GM12874 (cell line): Measurements from ENCODE around the gene CRABP2.

Experiments
- CTCF ChIP-seq: IDR thresholded peaks from 2 replicates; pipeline ENCODE4 v1.5.1; 2011; ENCODE audit warnings: low read depth, mild to moderate bottlenecking, control low read depth, low read length, moderate library complexity; ENCODE audit not compliant: insufficient read depth

Gene CRABP2

GRCh38 chr1:156673387-156674121, 31.8 kb downstream of the CRABP2 start:
- TF ChIP-seq CTCF = no peak

- TF ChIP-seq CTCF = no peak
Observed at GRCh38 chr1:156671804-156672203, 33.6 kb downstream of the CRABP2 start.

GRCh38 chr1:156670791-156671190, 34.6 kb downstream of the CRABP2 start:
- no peak for TF ChIP-seq CTCF

GRCh38 chr1:156670359-156670758, 35.0 kb downstream of the CRABP2 start:
- no peak for TF ChIP-seq CTCF

- no peak for TF ChIP-seq CTCF
Observed at GRCh38 chr1:156669794-156670193, 35.6 kb downstream of the CRABP2 start.

GRCh38 chr1:156668801-156669637, 36.4 kb downstream of the CRABP2 start:
- no peak for TF ChIP-seq CTCF

GRCh38 chr1:156667968-156668709, 37.2 kb downstream of the CRABP2 start:
- TF ChIP-seq CTCF = no peak
